ENCODE results near the gene C4BPA.

C4BPA gene

DNA sequence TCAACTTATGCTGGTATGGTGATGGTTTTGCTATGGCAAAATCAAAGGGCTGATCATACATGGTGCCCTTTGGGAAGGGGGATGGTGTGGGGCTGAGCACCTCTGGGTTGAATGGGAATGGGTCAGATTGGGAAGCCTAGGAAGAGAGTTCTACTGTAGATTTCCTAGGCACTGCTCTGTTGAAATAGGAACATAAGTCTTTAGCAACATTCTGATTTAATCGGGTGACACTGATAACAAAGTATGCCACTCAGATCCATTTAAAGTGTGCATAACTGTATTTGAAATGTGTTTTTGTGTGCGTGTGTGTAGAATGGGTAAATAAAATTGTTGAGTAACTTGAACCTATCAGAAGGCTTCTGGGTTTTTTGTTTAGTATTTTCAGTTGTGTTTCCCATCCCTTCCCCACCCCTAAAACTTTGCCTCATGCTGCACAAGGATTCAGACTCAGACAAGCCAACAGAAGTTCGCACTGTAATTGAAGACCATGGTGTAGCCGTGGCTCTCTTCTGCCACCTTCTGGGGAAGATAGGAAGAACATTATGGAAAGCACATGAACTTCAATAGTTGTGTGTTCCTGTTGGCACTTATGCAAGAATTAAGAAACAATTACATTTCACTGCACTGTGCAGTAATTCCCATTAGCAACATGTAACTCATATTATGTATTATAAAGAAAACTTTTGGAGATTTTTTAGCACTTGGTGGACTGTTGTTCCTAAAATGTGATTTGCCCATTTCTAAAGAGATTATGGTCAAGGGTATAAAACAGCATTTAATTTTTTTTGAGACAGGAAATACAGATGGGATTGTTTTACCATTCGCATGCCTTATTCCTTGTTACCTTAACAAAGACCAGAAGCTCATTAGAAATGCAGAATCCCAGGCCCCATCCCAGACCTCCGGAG is 26.3 kb upstream of the C4BPA start:
- DNase-seq: peak; percentile 83

DNA sequence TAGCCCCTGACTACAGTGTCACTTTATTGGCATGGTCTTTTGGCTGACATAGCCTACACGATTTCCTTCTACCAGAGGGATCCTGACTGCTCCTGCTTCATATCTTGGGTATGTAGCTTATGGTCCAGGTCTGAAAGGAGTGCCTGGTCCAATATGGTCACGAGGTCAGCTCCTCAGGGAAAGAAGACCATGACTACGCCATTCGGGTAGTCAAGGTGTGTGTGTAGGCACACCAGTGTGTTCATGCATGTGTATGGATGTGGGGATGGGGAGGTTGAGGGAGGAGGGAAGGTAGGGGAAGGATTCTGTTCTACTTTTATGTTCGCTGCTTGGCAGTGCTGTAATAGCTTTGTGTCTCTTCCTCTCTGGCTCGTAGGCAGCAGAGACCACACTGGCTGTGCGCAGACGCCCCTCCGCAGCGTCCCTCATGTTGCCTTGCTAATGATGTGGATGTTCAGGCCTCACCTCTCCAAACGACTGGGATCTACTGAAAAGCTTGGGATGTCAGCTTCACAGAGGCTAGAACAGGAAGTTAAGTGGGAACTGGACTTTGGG is 25.4 kb upstream of the C4BPA start:
- DNase-seq: no peak

DNA sequence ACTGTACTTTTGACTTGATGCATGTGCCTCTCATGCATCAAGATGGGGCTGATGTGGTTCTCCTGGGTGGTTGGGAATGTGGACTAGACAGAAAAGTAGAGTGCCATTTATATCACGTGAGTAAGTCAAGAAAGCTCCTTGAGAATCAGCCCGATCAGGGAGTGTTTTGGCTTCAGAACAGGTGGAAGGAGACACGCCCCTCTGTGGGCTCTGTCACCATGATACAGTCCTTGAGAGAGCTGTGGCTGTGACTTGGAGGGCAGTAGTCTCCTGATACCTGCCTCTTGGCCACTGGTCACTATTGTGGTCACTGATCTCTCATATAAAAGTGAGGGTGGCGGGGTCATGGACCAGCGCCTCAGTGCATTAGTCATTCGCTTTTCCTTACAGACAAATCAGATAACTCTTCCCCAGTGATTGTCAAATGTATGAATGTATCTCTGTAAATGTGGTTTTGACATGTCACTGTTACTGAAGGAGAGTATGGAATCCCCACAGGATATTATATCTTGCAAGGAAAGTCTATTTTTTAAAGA is 24.3 kb upstream of the C4BPA start:
- DNase-seq: no peak

DNA sequence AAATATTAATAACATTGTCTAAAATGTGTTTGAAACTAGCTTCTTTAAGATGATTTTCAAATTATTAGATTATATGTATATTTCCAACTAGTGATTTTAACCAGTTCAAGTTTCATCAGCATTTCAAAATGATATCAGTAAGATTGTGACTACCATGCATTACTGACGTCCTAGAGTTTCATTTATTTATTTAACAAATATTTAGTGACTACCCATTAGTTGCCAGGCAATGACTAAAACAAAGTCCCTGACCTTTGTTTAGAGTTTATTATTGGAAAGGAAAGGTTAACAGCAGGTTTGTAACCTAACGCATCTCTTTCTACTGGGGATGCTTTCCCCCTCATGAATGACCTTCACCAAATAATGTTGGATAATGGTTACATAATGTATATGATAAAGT is 22.9 kb upstream of the C4BPA start:
- DNase-seq: no peak

DNA sequence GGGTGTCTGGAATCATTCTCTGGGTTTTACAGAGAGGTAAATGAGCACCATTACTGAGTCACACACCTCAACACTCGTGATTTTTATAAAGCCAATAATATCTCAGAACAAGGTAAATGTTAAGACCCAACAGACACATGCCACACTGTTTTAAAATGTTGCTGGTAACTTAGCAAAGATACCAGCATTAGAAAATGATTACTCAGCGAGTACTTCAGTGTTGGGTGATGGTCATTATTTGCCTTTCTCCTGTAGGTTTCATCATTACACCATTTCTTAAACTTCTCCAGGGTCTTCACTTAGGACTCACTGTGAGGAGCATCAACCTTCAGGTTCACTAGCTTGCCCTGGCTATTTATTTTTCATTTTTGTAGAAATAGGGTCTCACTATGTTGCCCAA is 22.2 kb upstream of the C4BPA start:
- DNase-seq: no peak

DNA sequence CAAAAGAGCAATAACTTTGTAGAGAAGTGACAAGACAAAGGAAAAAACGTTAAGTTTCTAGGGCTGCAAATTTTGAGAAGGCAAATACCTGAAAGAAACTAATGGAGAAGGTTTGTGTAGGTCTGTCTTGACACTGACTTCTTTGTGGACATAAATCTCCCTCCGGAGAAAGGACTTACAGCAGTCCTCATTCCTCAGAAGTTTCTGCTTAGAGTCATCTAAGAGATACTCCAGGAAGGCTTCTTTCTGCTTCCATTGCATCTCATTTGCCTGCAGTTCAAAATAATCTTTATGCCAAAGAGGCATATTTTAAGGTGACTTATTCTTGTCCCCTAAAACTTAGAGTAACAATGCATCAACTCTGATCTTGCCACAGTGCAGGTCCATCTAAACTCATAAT is 19.8 kb upstream of the C4BPA start:
- no peak for DNase-seq

DNA sequence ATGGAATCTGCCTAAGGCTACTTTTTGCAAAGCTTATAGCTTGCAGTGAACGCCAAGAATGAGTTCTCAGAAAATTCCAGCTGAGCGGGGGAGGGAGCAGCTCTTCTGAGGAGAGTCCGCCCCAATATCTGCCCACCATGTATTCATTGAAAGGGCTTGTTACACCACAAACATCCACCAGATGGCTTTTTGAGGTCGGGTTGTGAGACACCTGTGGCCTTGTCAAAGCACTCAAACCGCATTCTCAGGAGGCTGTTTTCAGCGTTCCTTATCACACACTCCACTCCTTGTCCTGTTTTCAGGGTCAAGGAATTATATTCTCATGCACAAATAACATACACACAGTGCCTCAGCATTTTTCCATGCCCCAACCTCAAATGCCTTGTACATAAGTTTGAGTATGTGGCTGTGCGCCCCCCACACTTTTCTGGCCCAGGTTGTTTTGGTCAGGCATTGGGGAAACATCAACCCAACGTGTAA is 19.3 kb upstream of the C4BPA start:
- DNase-seq: no peak

DNA sequence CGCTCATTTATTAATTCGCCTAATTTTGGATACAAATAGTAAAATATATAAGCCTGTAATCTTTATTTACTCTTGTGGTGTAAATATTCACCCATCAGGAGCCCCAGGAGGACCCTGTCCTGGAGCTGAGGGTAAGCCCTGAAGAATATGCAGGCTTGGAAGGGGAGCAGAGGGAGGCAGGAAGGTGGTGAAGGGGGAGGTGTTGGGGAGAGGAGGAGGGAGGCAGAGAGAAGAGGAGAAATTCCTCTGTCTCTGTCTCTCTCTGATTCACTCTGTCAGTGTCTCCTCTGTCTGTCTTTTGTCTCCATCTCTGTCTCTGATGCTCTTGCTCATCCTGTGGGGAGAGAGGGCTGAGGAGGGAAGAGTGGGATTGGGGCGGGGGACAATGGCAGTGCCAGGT is 18.1 kb upstream of the C4BPA start:
- DNase-seq: no peak

DNA sequence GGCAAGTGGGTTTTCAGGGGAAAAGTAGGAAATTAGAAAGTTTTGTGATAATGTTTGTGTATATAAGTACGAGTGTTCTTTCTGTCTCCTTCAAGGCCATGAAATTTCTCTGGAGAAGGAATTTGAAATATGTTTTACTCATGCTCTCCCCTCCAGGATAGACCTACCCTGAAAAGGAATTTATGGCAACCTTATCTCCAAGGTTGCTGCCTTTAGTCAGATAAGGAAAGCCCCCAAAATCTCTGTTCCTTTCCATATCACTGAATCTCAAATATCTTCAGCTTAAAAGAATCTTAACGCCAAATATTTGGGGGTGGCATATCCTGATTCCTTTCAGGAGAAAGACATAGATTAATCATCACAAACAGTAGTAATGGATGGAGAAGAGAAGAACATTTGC is 15.9 kb upstream of the C4BPA start:
- no peak for DNase-seq

DNA sequence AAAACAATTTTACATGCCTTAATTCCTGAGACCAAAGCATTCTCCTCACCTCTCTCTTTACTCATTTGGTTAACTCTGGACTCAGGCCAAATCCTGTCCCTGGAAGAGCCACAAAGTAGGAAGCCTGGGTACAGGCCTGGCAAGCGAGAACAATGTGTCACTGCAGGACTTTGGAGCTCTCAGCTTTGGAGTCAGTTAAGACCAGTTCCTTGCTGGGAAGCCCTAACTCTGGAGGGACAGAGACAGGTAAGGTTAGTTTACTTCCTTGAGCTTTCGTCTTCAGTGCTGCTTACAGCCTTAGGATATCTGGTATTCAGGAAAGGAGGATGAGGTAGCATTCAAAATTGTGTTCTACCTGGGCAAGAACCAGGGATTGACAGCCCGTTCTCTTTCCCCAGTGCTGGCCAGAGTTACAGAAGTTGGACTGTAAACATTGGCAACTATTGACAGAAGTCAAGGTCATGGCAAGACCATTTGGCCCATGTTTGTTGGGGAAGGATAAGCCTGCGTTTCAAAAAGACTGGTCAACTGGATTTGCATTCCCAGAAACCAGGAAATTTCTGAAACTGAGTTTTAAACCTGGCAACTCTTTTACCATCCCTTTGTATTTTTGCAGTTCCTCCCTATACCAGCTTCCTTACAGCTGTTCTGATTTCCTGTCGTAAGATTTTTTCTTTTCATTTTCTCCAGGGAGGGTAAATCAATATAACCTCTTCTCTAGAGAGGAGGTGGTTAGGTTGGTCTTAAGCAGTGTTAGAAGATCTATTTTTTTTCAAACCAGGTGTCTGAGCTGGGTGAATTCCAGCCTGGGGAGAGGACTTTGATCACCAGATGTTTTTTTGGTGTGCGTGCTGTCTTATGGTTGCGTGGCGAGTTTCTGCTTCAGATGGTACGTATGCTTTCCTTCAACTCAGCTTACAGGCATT is 15.1 kb upstream of the C4BPA start, which contains the start of gene C4BPB:
Gene C4BPB, plus strand, starts transcription at position 160 of the 926 bp plus-strand sequence. Its CDS starts 672 bp downstream, at position 832.
- no peak for DNase-seq

DNA sequence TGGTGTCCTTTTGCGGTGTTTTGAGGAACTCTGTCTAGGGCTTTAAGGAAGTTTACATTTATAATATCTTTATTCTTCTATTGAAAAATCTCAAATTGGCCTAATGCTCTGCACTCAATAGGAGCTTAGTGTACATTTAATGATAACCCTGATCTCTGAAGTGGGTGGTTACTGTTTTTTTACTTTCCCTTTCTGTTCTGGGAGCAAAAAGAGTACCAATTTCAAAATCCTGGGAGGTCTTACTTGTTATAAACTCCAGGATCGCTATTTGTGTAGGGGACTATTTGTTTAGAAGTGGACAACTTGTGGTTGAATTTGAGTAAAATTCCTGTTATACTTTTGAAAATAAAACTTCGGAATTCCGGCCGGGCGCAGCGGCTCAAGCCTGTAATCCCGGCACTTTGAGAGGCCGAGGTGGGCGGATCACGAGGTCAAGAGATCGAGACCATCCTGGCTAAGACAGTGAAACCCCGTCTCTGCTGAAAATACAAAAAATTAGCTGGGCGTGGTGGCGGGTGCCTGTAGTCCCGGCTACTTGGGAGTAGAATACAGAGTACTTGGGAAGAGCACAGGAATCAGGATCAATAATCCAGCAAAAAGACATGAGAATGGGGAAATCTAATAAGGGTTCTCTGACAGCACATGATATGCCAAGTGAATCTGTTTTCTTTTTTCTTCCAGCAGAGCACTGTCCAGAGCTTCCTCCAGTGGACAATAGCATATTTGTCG is 14.2 kb upstream of the C4BPA start:
- DNase-seq: no peak

DNA sequence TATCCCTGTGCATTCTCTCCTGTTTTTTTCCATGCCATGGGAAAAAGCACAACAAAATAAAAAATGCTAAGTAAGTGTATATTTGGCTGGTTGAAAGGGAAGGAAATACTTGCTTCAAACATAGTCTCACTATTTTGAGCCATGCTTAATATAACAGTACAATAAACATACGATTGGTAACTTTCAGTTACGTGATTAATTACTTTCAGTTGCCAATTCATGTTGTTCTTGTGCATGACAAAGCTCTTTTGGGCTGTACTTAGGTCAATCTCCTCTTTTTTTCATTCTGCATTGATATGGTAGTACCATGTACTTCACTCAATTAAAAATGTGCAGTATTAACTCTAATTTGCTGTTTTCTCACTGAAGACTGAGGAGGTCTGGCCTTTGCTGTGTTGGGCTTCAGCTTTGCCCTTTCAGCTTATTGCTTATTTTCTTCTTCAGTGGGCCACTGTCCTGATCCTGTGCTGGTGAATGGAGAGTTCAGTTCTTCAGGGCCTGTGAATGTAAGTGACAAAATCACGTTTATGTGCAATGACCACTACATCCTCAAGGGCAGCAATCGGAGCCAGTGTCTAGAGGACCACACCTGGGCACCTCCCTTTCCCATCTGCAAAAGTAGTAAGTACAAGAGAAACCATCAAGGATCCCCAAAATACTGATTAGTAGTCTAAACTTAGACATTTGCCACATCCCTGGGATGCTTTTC is 12.7 kb upstream of the C4BPA start:
- DNase-seq: no peak

DNA sequence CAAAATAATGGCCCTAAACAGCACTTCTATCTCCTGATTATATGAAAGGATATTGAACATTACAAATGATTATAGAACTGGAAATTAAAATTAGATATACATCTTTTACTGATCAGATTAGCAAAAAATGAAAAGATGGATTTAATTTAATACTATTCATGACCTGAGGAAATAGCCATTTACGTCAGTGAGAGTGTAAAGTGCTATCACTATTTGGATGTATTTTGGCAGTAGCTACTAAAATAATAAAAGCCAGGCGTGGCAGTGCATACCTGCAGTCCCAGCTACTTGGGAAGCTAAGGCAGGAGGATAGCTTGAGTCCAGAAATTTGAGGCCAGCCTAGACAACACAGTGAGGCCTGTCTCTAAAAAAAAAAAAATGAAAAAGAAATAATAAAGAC is 10.1 kb upstream of the C4BPA start:
- no peak for DNase-seq

DNA sequence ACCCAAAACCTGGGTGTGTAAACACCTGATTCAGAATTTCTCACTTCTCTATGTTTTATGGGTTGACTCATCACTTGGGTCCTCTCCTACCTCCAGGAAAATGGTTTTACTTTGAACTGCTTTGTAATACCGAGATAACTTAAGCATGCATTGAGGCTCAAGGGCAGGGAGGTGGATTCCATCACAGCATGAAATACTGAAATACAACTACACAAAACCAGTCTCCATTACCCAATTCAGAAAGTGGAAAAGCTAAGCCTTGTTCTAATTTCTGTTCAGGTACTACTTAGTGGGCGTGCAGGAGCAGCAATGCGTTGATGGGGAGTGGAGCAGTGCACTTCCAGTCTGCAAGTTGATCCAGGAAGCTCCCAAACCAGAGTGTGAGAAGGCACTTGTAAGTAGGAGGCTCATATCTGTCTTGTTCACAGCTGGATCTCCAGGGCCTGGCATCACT is 6.1 kb upstream of the C4BPA start:
- DNase-seq: no peak

DNA sequence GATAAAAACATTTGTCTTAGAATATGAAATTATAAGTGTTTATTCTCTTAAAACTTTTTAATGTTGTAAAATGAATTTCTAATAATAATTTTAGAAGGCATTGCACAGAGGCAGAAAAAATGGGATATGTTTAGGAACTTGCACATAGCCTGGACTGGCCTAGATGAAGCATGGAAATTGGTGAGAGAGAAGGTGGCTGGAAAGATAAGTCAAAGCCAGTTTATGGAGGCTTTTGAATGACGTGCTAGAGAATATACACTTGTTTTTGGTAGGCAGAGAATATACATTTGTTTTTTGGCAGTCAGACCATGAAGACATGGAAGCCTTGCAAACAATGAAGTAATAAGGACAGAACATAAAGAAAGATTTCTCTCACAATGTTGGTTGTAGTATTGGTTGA is 2.3 kb upstream of the C4BPA start:
- no peak for DNase-seq

DNA sequence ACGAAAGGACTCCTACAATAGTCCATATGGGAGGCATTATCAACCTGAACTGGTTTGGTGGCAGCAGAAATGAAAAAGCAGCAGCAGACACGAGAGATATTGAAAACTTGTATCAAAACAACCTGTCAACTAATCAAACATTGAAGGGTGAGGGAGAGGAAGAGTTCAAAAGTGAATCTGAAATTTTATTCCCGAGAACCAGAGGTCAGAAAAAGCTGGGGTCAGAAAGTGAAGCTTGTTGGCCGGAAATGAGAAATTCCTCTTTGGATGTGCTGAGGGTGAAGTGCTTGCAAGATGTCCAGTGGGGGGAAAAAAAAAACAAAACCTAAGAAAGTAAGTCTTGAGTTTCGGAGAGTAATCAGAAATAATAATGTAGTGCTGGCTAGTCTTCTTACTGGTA is 1.9 kb upstream of the C4BPA start:
- no peak for DNase-seq

DNA sequence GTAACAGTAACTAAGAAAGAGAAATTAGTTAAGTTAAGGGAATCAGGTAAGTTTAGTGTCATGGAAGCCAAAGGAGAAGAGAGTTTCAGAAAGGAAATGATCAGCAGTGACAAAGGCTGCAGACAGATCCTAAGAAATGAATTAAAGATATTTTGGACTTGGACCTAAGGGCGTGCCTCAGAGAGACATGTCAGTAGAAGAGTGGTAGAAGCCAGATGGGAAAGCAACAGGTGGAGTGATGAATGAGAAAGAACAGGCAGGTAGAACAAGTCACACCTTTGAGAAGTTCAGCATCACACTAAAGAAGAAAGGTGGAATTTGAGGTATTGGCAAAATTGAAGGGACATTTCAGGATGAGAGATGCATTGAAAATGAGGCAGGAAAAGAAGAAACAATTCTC is 1.4 kb upstream of the C4BPA start:
- DNase-seq: no peak

DNA sequence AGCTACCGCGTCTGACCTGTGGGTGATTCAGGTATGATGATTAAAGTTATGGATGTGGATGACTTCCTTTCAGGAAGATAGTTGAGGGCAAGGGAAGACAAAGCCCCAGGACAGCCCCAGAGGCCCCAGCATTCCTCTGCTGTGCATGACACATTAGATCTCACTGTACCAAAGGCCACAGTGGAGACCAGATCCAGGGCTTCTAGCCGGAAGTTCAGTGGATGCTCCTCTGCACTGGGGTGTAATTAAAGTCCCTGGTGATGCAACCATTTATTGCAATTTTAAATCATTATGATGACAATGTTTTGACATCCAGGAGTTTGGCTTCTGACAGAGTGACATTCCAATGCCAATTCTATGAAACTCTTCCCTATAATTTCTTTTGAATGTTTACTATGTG is 5.0 kb downstream of the C4BPA start:
- no peak for DNase-seq

DNA sequence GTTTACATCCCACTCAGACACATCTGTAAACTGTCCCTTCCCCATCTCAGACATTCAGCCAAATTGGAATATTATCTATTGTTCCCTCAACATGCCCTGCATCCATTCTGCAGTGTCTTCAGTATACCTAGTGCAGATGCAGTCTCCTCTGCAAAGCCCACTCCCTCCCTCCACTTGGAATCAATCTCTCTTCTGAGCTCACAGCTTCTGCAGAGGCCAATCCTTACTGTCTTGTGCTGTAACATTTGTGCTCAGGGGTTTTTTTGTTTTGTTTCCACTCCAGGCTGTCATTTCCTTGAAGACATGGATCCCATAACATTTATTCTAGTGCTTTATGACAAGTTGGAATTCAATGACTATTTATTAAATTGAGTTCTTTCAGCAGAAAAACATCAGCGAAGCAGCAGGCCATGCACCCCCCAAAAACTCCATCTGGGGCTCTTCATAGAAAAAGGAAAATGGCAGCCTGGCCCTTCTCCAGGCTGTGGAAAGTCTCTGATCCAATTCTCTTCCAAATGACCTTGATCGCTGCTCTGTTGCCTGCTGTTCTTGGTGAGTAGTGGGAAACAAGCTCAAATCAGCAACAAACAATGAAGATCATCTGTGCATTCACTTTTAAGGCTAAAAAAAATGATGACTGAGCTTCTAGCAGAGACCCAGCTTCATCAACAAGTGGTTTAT is 8.7 kb downstream of the C4BPA start:
- DNase-seq: no peak

DNA sequence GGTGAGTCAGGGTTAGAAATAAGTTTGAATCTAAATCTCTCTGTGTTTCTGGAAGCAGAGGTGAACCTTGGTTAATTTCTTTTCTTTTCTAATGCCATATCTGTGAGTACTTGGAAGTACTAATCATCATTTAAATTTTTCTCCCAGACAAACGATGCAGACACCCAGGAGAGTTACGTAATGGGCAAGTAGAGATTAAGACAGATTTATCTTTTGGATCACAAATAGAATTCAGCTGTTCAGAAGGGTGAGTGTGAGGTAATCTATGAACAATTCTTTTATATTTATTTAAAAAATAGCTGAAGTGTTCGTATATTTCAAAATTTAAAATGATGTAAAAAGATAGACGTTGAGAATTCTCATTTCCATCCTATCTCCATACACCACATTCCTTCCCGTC is 11.2 kb downstream of the C4BPA start:
- no peak for DNase-seq

DNA sequence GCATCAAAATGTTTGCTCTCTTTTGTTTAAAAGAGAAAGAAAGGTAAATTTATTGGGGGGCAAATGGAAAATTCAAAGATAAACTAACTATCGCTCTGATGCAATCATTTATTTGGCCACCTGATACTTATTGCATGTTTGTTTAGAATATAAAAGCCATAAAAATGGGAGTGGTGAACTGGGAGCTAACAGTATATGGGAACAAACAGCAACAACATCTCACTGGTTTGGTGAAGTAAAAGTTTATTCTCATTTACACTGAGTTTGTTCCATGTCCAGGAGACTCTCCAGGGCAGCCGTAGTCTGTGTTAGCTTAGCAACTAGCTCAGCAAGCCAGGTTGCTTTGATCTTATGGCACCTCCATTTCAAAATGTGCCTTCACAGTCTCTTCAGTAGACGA is 20.4 kb downstream of the C4BPA start:
- DNase-seq: no peak

Measured in NCI-H187 treated with DMSO at 0.1 percent for 48 hours (cell line).